HG02642 (cell line): Measurements from ENCODE around the gene SERINC3.
"Not testable (repeated sequence)": the region's sequence is repeated elsewhere in the genome, so short reads cannot be mapped to it uniquely, and the experiment has no call there.

Source experiments
- ATAC-seq: cut with Tn5 transposase; IDR thresholded peaks from one replicate; pipeline ENCODE4 v1.9.1; 2021; ENCODE audit warnings: mild to moderate bottlenecking; ENCODE audit not compliant: unreplicated experiment, poor library complexity

The SERINC3 gene

GRCh38 chr20:44495257-44495656 is 26.6 kb downstream of the SERINC3 start:
- no peak for ATAC-seq

GRCh38 chr20:44494681-44495080 is 27.2 kb downstream of the SERINC3 start:
- ATAC-seq = no peak

- ATAC-seq = no peak
Observed at GRCh38 chr20:44494266-44494665, 27.6 kb downstream of the SERINC3 start.

GRCh38 chr20:44491635-44492395 is 30.1 kb downstream of the SERINC3 start:
- ATAC-seq = no peak

GRCh38 chr20:44489931-44490330 is 31.9 kb downstream of the SERINC3 start:
- no peak for ATAC-seq

GRCh38 chr20:44489223-44489622 is 32.6 kb downstream of the SERINC3 start:
- no peak for ATAC-seq

DNA sequence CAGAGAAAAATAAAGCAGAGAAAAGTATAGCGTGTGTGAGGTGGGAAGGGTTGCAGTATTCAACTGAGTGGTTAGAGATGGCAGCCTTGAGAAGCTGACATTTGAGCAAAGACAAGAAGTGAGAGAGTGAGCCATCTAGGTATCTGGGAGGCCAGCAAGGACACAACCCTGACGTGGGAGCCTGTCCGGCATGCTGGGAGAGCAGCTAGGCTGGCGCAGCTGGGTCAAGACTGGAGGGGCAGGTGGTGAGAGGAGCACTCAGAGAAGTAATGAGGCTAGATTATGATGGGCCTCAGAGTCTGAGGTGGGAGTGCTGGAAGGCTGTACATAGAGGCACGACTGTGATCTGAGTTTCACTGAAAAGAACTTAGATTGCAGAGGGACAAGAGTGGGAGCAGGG is 33.3 kb downstream of the SERINC3 start:
- no peak for ATAC-seq

- no peak for ATAC-seq
Observed at GRCh38 chr20:44485830-44486198, 36.1 kb downstream of the SERINC3 start.

DNA sequence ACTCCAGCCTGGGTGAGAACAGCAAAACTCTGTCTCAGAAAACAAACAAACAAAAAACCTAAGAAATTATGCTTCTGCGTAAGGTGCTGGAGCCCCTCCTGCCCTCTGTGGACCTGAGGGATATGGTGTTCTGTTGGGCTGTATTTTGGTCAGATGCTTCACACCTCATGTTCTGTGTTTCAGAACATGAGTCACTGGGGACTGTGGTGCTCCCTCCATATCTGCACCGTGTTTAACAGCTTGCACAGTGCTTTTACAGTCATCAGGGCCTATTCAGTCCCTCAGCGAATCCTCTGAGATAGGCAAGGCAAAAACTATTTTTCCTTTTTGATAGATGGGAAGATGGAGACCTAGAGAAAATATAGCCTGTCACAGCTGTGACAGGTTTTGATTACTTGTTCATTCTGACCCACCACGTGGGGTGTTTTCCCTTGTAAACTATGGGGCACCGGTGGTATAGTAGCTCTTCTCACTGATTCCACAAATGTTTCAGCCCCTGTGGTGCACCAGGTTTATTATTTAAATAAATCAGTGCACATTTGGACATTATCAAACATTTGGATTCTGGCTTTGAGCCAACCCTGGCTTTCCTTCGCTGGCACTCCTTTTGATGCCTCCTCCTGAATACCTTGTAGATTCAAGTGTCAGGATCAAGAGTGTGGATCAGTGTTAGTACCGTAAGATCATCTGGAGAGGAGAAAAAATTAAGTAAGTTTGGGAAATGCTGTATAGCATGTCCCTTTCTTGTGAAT is 36.6 kb downstream of the SERINC3 start:
- no peak for ATAC-seq

DNA sequence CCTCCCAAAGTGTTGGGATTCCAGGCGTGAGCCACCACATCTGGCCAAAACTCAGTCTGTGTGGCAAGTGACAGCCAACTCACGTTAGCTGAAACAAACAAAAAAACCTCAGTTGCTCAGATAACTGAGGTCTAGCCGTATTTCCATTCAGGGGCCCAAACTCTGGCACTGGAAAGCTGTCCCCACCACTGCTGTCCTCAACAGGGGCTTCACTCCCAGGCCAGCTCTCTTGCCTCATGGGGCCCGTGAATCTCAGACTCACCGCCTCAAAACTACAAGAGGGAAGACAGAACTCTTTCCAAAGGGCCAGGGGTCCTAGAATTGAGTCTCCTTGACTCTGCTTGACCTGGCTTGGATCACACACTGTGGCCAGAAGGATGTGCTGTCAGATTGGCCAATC is 38.8 kb downstream of the SERINC3 start:
- no peak for ATAC-seq

DNA sequence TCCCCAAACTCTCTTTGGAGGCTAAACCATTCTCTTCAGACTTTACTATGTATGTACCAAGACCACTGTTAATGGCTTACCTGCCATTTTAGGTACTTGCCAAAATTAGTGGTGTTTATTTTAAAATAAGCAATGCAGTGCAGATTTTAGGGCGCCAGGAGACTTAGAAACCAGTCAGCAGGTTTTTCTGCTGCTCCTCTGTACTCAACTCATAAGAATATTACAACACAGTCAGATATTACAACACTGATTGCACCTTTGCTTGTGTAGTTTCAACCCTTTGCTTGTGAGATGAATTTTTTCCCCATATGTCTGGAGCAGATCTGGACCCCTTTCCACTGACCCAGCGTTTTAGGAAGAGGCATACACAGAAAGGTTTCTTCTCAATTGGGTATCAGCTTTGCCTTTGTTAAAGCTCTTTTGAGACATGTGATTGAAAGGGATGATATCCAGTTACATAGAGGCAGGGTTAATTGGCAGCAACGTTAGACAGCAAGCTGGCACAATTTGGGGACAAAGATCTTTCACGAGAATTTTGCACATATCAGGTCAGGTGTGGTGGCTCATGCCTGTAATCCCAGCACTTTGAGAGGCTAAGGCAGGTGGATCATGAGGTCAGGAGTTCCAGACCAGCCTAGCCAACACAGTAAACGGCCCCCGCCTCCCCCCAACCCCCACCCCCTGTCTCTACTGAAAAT is 40.0 kb downstream of the SERINC3 start:
- ATAC-seq = no peak

GRCh38 chr20:44480097-44480496 is 41.8 kb downstream of the SERINC3 start:
- ATAC-seq = no peak

GRCh38 chr20:44479643-44480042 is 42.2 kb downstream of the SERINC3 start:
- no peak for ATAC-seq

- ATAC-seq = no peak
Observed at GRCh38 chr20:44478206-44478605, 43.7 kb downstream of the SERINC3 start.

DNA sequence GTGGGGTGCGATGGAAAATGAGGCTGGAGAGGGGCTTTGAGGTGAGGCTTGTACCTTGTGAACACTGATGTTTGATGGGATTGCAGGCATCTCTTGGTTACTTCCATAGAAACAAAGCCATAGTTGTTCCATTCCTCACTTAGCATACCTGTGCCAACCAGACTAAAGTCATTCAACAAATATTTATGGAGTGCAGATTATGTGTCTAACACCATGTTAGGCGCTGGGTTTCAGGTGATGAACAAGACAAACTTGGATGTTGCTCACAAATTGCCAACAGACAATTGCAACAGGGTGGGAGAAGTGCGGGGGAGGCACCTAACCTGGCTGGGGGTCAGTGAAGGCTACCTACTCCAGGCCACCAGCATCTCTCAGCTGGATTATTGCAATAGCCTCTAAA is 44.7 kb downstream of the SERINC3 start:
- no peak for ATAC-seq

- peak; percentile 93 for ATAC-seq
Observed at GRCh38 chr20:44475694-44476560, 45.9 kb downstream of the SERINC3 start, which contains the start of gene TTPAL. Gene TTPAL, plus strand, starts transcription at chr20:44475874. Its CDS starts 4,126 bp downstream, at chr20:44480000.

- no peak for ATAC-seq
Observed at GRCh38 chr20:44475372-44475693, 46.5 kb downstream of the SERINC3 start.

GRCh38 chr20:44472283-44472682 is 49.6 kb downstream of the SERINC3 start:
- not testable (repeated sequence) for ATAC-seq

DNA sequence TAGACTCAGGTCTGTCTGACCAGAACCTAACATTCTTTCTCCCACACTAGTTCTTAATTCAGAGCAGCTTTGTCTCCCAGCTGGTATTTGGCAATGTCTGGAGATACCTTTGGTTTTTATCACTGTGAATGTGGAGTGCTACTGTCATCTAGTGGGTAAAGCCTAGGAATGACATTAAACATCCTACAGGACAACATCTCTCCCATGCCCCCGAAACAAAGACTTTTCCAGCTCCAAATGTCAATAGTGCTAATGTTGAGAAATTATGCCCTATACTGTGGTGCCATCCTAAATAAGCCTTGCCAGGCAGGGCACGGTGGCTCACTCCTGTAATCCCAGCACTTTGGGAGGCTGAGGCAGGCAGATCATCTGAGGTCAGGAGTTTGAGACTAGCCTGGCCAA is 50.4 kb downstream of the SERINC3 start:
- ATAC-seq = no peak

GRCh38 chr20:44470327-44470726 is 51.5 kb downstream of the SERINC3 start:
- no peak for ATAC-seq
